GM19328 (cell line): ENCODE results near the gene TMEM80.

ENCODE experiments used
- ATAC-seq: cut with Tn5 transposase; IDR thresholded peaks from one replicate; pipeline ENCODE4 v1.9.1; 2021; ENCODE audit warnings: mild to moderate bottlenecking, moderate library complexity; ENCODE audit not compliant: unreplicated experiment

The TMEM80 gene

DNA sequence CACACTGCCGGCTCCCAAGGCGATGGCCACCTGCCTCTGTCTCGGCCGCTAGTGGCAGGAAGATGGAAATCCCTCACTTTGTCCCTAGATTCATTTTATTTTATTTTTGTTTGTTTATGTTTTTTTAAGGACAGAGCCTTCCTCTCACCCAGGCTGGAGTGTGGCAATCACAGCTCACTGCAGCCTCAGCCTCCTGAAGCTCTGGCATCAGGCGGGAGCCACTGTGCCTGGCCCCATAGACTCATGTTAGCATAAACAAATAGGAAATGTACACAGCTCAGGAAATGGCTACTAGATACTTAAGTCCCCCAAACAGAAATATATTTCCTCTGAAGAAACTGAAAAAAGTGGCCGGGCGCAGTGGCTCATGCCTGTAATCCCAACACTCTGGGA lies 3.5 kb downstream of the TMEM80 start:
- ATAC-seq: no peak

- no peak for ATAC-seq
Measured at GRCh38 chr11:699753-700152, 4.1 kb downstream of the TMEM80 start.

GRCh38 chr11:701741-702461 lies 6.3 kb downstream of the TMEM80 start:
- ATAC-seq: no peak

DNA sequence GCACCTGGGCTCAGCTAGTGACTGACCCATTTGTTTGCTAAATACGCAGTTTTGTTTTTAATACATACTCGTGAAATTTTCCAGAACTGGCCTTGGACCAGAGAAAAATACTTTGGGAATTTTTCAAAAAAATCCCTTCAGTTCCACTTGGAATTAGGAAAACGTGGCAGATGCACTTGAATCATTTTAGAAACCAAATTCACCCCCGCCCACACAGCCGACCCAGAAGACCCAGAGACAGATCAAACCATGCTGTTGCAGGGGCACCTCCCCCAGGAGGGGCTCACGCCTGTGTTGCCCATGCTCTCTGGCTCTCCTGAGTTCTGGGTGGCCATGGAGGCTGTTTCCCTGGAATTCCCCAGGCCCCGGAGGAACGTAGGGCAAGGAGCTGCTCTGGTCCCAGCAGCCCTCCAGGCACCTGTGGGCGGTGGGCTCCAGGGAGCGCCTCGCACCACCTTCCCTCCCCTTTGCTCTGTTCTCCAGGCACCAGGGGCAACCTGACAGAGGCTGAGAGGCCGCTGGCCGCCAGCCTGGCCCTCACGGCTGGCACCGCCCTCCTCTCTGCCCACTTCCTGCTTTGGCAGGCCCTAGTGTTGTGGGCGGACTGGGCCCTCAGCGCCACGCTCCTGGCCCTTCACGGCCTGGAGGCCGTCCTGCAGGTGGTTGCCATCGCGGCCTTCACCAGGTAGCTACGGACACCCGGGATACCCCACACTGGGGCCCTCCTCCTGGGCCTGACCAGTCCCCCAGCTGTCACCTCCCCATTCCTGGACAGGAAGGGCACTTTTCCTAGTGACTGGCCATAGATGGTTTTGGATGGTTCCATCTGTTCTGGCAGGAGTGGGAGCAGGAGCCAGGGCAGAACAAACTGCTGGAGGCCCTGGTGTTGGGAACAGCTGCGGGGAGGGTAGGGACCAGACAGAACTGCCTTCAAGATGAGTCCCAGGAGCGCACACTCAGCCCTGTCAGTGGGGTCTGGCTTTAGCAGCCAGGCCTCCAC lies 7.1 kb downstream of the TMEM80 start:
- ATAC-seq: no peak

GRCh38 chr11:703506-703905 lies 7.9 kb downstream of the TMEM80 start:
- no peak for ATAC-seq

- ATAC-seq: no peak
Measured at GRCh38 chr11:704228-704674, 8.6 kb downstream of the TMEM80 start.

DNA sequence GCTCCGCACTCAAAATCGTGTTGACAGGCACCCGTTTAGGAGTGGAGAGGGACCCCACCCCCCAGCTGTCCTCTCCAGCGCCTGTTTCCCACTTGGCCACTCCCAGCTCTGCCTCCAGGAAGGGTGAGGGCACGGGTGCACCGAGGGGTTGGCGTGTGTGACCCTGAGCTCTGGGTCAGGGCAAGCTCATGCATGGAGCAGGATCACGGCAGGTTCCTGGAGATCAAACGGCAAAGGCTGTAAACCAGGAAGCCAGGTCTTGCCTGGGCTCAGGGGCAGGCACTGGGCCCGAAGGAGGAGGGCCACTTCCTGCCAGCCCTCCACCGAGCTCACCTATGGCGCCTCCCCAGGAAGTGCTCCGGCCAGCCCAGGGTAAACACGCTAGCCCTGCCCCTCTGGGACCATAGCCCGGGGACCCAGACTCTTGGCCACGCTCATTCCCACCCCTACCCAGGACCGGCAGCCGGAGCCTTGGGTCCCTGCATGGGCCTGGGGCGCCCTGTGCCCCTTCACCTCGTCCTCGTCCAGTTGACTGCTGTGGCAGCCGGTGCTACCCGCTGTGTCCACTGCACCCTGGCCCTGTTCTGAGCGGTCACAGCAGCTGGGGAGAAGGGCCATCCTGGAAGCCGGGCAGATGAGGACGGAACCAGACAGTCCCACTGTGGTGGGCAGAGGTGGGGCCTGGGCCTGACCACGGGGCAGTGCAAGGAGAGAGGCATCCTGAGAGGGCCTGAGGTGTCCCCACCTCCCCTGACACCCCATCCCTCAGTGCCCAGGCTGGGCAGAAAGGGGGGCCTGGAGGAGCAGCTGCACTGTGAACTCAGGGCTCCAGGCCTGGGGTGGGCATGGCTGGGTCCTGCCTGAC lies 9.4 kb downstream of the TMEM80 start:
- no peak for ATAC-seq

DNA sequence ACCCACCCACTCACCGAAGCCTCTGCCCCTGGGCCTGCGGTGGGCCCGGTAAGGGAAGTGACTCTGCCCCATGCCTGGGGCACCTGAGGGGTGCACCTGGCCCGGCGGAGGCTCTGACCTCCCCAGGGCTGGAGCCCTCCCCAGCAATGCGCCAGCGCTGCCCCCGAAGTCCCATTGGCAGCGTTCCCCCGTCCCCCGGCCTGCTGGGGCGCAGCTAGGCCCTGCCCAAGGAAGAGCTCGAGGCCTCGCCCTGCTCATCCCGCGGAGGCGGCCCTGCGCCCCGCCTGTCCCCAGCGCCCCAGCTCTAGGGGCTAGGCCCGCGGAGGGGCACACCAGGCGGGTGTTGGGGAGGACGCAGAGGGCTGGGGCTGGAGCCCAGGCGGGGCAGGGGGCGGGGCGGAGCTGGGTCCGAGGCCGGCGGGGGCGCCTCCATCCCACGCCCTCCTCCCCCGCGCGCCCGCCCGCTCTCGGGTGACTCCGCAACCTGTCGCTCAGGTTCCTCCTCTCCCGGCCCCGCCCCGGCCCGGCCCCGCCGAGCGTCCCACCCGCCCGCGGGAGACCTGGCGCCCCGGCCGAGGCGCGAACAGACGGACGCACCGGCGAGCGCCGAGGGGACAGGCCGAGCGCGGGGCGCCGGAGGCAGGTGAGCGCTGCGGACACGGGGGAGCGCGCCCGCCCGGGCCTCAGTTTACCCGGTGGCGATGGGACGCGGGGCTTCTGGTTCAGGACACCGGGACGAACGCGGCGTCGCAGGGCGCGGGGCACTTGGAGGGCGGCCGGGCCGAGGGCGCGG lies 10.2 kb downstream of the TMEM80 start, which contains the start of gene EPS8L2:
EPS8L2 (plus strand) TSS at position 586 of the 793 bp plus-strand sequence. CDS start 3,177 bp downstream, outside the sequence.
- no peak for ATAC-seq

- no peak for ATAC-seq
Measured at GRCh38 chr11:706439-706956, 10.9 kb downstream of the TMEM80 start.

- no peak for ATAC-seq
Measured at GRCh38 chr11:706957-707816, 11.6 kb downstream of the TMEM80 start.

DNA sequence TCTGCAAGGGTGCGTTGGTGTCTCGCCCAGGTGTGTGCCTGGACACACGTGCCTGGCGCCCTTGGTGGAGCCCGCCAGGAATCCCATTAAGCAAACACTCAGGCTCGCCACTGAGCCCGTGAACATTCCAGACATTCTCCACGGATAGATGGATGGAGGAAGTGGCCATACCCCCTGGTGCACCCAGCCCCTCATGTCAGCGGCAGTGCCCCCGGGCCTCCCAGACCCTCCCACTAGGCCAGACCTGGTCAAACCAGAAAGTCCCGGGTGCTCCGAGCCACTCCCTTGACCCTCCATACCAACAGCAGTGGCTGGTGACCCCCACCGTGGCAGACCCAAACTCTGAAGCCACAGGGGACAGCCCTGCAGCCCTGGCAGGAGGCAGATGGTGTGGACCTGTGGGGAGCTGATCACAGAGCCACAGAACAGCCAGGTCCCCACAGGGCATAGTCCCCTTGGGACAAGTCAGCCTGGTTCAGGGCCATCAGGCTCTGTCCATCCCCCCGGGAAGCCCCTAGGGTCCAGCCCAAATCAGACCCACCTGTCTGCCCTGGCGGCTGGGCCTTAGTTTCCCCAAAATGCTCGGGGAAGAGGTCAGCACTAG lies 12.3 kb downstream of the TMEM80 start:
- ATAC-seq: no peak

- no peak for ATAC-seq
Measured at GRCh38 chr11:708511-708910, 12.9 kb downstream of the TMEM80 start.

GRCh38 chr11:709109-709997 lies 13.7 kb downstream of the TMEM80 start:
- ATAC-seq: no peak

- no peak for ATAC-seq
Measured at GRCh38 chr11:714436-714835, 18.8 kb downstream of the TMEM80 start.

DNA sequence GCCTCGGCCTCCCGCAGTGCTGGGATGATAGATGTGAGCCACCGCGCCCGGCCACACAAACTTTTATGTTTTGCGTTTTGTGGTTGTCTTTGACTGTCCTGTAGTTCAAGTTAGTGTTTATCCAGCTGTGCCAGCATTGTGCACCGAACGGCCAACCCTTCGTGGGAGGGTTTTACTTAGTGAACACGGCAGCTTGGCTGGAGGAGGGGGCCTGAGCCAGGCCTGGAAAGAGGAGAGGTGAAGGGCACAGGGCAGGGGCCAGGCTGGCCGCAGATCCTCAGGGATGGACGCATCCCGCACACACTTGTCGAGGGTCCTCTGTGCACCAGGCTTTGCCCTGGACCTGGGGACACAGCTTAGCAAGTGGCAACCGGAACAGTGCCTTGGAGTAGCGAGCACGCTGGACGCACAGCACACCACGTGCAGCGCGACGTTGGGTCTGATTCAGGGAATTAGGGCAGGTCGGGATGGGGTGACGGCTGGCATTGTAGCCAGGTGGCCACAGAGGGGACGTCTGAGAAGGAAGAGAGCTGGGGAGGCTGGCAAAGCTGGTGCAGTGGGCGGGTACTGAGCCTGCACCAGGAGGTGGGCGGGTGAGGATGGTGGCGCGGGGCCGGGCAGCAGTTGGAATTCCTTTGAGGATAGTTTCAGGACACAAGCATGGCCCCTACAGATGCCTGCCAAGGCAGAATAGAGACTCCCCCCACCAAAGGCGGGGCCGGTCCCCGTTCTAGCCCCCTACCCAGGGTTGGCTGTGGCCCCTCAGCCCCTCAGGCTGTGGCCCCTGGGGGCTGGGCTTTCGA lies 23.8 kb downstream of the TMEM80 start:
- no peak for ATAC-seq

DNA sequence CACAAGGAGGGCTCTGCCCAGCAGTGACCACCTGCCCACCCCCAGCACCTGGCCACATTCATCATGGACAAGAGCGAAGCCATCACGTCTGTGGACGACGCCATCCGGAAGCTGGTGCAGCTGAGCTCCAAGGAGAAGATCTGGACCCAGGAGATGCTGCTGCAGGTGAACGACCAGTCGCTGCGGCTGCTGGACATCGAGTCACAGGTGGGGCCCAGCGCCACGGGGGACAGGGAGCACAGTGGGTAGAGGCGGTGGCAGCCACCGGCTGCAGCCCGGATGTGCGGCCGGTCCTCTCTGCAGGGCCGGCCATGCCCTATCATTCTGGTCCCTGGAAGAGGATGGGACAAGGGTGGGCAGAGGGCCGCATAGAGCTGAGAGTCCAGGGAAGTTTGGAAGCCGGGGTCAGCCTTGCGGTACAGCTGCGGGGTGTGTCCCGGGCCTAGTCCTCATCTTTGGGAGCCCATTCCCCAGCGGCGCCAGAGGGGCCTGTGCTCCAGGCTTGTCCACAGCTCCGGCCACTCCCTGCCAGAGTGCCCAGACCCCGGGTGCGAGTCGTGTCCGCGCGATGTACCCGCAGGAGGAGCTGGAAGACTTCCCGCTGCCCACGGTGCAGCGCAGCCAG lies 24.5 kb downstream of the TMEM80 start:
- ATAC-seq: no peak
